ENCODE measurements around the gene ACSL5. TPM values are rescaled to one million over a fixed set of nuclear protein-coding genes. Genes with fewer than 3 reads are reported as not detected.
"Not testable (repeated sequence)": the region's sequence is repeated elsewhere in the genome, so short reads cannot be mapped to it uniquely, and the experiment has no call there.

Gene ACSL5
- total RNA-seq, 2 experiments from 2014 or later, result 55.8 to 59.5 TPM

DNA sequence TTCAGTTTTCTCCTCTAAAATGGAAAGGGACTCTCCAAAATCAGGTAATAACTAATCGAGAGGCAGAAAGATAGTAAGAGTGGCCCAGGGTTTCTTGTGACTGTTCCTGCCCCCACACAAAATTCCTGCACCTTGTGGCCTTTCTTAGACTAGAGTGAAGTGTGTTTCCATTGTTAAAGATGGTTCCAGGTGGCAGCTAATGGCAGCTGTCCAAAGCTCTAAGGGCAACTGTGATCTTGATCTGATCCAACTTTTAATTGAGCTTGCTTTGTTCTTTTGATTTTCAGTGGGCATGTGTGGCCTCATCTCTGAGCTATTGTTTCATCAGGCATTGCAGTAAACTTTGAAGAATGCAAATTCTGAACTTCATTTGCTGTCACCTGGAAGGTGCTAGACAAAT is 19.4 kb downstream of the ACSL5 start:
- Mint-ChIP-seq H3K36me3 (peaks cover 8% of the 10 kb centered on the region), H3K4me1 (peaks cover 21% of the 10 kb centered on the region), H3K9me3 (no peaks in the 10 kb centered on the region), H3K4me3 (no peak overlapping the region), H3K27ac (no peak overlapping the region), H3K27me3 (no peaks in the 10 kb centered on the region)
- POLR2A ChIA-PET, result interaction anchor here (2.0 kb wide), 1 partner anchor 17 kb away, joined by 6 read pairs; no protein-coding TSS in a partner anchor
- no peak for DNase-seq
- ATAC-seq (ENCODE audit: low read depth), result no peak

DNA sequence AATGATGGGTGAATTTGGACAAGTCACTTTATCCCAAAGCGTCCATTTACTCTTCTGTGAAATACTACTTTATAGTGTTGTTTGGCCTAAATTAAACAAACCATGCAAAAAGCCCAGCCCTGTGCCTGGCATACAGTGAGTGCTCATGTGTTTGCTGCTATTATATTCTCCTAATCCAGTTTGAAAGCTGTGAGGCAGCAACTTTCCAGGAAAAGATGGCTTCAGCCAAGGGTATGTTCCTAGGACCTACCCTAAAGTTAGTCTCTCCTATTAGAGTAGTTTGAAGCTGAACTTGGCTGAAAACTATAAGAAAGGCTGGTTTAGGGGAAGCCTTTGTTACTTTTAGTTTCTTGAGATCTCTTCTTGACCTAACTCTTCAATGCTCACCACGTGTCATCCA is 19.9 kb downstream of the ACSL5 start:
- Mint-ChIP-seq H3K27ac (no peak overlapping the region), H3K27me3 (no peaks in the 10 kb centered on the region), H3K4me3 (no peak overlapping the region), H3K36me3 (peaks cover 10% of the 10 kb centered on the region), H3K9me3 (no peaks in the 10 kb centered on the region), H3K4me1 (peaks cover 18% of the 10 kb centered on the region)
- ATAC-seq (ENCODE audit: low read depth) (no peak), DNase-seq (no peak)
- POLR2A ChIA-PET, result interaction anchor here (2.0 kb wide), 1 partner anchor 18 kb away, joined by 6 read pairs; no protein-coding TSS in a partner anchor

- Mint-ChIP-seq H3K27me3 (no peaks in the 10 kb centered on the region), H3K9me3 (no peaks in the 10 kb centered on the region), H3K27ac (no peak overlapping the region), H3K4me3 (no peak overlapping the region), H3K36me3 (peaks cover 13% of the 10 kb centered on the region), H3K4me1 (peaks cover 13% of the 10 kb centered on the region)
- DNase-seq, result no peak
- ATAC-seq (ENCODE audit: low read depth), result no peak
- POLR2A ChIA-PET, result interaction anchor here (2.0 kb wide), 1 partner anchor 18 kb away, joined by 6 read pairs; no protein-coding TSS in a partner anchor
Measured at GRCh38 chr10:112394475-112394875, 20.6 kb downstream of the ACSL5 start.

DNA sequence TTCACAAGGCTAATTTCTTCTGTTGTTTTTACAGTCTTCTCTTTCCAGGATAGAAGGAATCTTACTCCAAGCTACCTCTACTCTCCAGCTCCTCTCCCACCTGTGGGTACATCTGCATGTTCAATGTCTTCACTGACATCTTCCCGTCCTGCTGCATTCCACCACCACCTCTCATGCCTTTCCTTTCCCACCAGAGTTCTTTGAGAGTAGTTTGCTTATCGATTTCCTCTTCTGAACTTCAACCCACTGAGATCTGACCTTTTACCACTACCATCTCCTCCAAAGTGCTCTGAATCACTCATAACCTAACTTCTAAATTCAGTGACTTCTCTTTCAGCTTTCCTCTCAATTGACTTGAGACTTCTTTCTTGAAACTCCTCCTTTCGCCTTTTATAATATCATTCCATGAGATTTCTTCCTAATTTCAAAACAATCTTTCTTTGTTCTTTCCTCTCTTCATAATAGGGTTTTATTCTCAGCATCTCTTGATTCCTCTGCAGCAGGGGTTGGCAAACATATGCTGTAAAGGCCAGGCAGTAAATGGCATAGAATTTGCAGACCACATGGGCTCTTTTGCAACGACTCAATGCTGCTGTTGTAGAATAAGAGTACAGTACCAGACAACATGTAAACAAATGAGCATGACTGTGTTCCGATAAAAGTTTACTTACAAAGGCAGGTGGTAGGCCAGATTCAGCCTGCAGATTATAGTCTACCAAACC is 22.1 kb downstream of the ACSL5 start:
- ATAC-seq (ENCODE audit: low read depth), result no peak
- DNase-seq, result no peak
- no peak overlapping the region for H3K4me3 Mint-ChIP-seq
- H3K27ac Mint-ChIP-seq, result no peak overlapping the region
- no peaks in the 10 kb centered on the region for H3K27me3 Mint-ChIP-seq
- H3K36me3 Mint-ChIP-seq, result peaks cover 19% of the 10 kb centered on the region
- POLR2A ChIA-PET, result no interaction called here
- H3K9me3 Mint-ChIP-seq, result no peaks in the 10 kb centered on the region
- H3K4me1 Mint-ChIP-seq, result peaks cover 7% of the 10 kb centered on the region

DNA sequence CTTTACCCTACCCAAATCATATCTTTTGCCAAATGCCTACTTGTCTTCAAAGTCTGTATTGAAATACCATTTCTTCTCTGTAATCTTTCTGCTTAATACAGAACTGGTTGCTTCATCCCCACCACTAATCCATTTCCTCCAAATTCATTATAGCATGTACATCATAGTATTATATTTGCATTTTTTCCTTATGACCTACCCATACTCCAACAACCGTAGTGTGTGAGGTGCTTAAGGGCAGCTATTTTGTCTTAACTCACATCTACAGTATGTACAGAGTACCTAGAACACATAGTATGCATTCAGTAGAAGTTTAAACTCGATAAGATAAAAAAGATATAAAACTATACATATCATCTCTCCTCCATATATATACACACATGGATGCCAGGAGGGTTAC is 23.7 kb downstream of the ACSL5 start:
- DNase-seq (no peak), ATAC-seq (ENCODE audit: low read depth) (no peak)
- H3K27ac Mint-ChIP-seq, result no peak overlapping the region
- no peak overlapping the region for H3K4me3 Mint-ChIP-seq
- POLR2A ChIA-PET, result no interaction called here
- no peaks in the 10 kb centered on the region for H3K9me3 Mint-ChIP-seq
- no peaks in the 10 kb centered on the region for H3K27me3 Mint-ChIP-seq
- H3K4me1 Mint-ChIP-seq, result peaks cover 4% of the 10 kb centered on the region
- H3K36me3 Mint-ChIP-seq, result peaks cover 21% of the 10 kb centered on the region

DNA sequence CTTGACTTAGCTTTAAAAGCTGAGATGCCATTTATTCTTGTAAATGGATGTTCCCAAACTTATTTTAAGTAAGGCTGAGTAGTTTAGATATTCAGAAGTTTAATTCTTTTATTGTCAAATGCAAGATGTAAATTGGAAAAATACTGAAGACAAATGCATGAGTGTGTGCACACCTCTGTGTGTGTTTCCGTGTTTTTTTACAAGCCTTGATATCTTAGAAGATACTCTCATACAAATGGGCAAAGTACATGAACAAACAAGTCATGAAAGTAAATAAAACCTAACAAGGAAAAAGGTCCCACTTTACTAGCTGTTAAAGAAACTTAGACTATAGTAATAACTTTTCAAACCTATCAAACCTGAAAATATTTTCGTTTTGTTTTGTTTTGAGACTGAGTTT is 29.0 kb downstream of the ACSL5 start:
- no peak overlapping the region for H3K4me3 Mint-ChIP-seq
- DNase-seq, result no peak
- peak overlapping the region; percentile 44 for H3K27ac Mint-ChIP-seq
- H3K4me1 Mint-ChIP-seq, result no peaks in the 10 kb centered on the region
- peaks cover 48% of the 10 kb centered on the region for H3K36me3 Mint-ChIP-seq
- H3K9me3 Mint-ChIP-seq, result no peaks in the 10 kb centered on the region
- no peak for ATAC-seq (ENCODE audit: low read depth)
- no peaks in the 10 kb centered on the region for H3K27me3 Mint-ChIP-seq
- POLR2A ChIA-PET, result no interaction called here

DNA sequence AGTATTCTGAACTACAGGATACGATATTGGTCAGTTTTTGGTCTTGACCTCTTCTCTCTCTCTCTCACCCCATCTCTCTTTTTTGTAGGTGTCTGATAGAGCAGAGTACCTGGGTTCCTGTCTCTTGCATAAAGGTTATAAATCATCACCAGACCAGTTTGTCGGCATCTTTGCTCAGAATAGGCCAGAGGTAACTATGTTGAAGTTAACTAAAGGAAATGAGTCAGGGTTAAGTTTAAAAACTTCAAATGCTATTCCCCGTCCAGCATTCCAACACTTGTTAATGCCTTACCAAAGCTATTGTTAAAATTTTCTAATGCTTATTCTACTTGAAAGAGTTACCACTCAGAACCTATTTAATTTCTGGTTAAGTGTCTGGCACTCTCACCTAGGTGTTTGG is 30.7 kb downstream of the ACSL5 start:
- Mint-ChIP-seq H3K4me1 (no peaks in the 10 kb centered on the region), H3K36me3 (peaks cover 51% of the 10 kb centered on the region), H3K27me3 (no peaks in the 10 kb centered on the region), H3K4me3 (no peak overlapping the region), H3K9me3 (no peaks in the 10 kb centered on the region), H3K27ac (no peak overlapping the region)
- DNase-seq (no peak), ATAC-seq (ENCODE audit: low read depth) (no peak)
- POLR2A ChIA-PET, result no interaction called here

DNA sequence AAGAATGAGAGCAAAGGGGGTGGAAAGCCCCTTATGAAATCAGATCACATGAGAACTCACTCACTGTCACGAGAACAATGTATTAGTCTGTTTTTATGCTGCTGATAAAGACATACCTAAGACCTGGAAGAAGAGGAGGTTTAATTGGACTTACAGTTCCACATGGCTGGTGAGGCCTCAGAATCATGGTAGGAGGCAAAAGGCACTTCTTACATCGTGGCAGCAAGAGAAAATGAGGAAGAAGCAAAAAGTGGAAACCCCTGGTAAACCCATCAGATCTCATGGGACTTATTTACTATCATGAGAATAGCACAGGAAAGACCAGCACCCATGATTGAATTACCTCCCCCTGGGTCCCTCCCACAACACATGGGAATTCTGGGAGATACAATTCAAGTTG is 32.9 kb downstream of the ACSL5 start:
- H3K9me3 Mint-ChIP-seq; DNase-seq; H3K4me1 Mint-ChIP-seq; POLR2A ChIA-PET; ATAC-seq (ENCODE audit: low read depth); H3K27me3 Mint-ChIP-seq; H3K27ac Mint-ChIP-seq; H3K4me3 Mint-ChIP-seq: not testable (repeated sequence)
- H3K36me3 Mint-ChIP-seq, result peaks cover 52% of the 10 kb centered on the region

GRCh38 chr10:112407696-112408095 is 33.8 kb downstream of the ACSL5 start:
- no peak overlapping the region for H3K4me3 Mint-ChIP-seq
- no peak for DNase-seq
- H3K9me3 Mint-ChIP-seq, result no peaks in the 10 kb centered on the region
- H3K27me3 Mint-ChIP-seq, result no peaks in the 10 kb centered on the region
- POLR2A ChIA-PET, result interaction anchor here (1.5 kb wide), 1 partner anchor 32 kb away, joined by 3 read pairs; no protein-coding TSS in a partner anchor
- no peak for ATAC-seq (ENCODE audit: low read depth)
- H3K36me3 Mint-ChIP-seq, result peaks cover 49% of the 10 kb centered on the region
- no peak overlapping the region for H3K27ac Mint-ChIP-seq
- H3K4me1 Mint-ChIP-seq, result no peaks in the 10 kb centered on the region

DNA sequence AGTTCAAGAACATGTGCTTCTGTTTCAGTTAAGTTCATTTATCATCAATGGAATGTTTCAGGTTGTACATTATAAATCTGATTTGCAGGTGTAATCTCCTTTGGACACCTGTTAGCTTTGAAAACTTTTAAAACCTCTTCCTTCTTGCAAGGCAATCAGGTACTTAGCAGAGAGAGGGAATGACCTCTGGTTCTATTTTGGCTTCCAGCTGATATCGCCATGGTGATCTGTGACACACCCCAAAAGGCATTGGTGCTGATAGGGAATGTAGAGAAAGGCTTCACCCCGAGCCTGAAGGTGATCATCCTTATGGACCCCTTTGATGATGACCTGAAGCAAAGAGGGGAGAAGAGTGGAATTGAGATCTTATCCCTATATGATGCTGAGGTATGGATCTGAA is 35.4 kb downstream of the ACSL5 start:
- DNase-seq (no peak), ATAC-seq (ENCODE audit: low read depth) (no peak)
- peaks cover 45% of the 10 kb centered on the region for H3K36me3 Mint-ChIP-seq
- no peaks in the 10 kb centered on the region for H3K9me3 Mint-ChIP-seq
- H3K27me3 Mint-ChIP-seq, result no peaks in the 10 kb centered on the region
- H3K4me1 Mint-ChIP-seq, result no peaks in the 10 kb centered on the region
- H3K4me3 Mint-ChIP-seq, result no peak overlapping the region
- POLR2A ChIA-PET, result no interaction called here
- peak overlapping the region; percentile 50 for H3K27ac Mint-ChIP-seq

DNA sequence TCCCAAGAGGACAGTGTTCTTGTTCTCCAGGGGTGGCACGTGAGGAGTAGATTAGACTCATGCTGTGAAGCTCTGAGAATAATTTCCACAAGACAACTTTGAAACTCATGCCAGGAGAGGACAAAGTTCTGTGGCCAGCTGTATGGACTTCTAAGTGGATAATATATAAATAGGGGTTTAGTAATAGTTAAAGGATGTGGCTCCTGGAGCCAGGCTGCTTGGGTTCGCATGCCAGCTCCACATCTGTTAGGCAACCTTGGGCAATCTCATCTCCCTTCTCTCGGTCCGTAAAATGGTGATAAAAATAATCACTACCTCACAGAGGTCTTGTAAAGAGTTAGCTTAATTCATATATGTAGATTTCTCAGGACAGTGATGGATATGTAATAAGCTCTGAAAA is 35.8 kb downstream of the ACSL5 start:
- Mint-ChIP-seq H3K4me3 (no peak overlapping the region), H3K9me3 (no peaks in the 10 kb centered on the region), H3K36me3 (peaks cover 44% of the 10 kb centered on the region), H3K27me3 (no peaks in the 10 kb centered on the region), H3K4me1 (no peaks in the 10 kb centered on the region), H3K27ac (no peak overlapping the region)
- POLR2A ChIA-PET, result no interaction called here
- no peak for ATAC-seq (ENCODE audit: low read depth)
- no peak for DNase-seq

GRCh38 chr10:112412696-112413095 is 38.8 kb downstream of the ACSL5 start:
- H3K27me3 Mint-ChIP-seq, result no peaks in the 10 kb centered on the region
- no peaks in the 10 kb centered on the region for H3K9me3 Mint-ChIP-seq
- ATAC-seq (ENCODE audit: low read depth) (no peak), DNase-seq (no peak)
- H3K4me3 Mint-ChIP-seq, result no peak overlapping the region
- H3K4me1 Mint-ChIP-seq, result no peaks in the 10 kb centered on the region
- H3K36me3 Mint-ChIP-seq, result peaks cover 43% of the 10 kb centered on the region
- POLR2A ChIA-PET, result interaction anchor here (1.3 kb wide), 1 partner anchor 24 kb away, joined by 3 read pairs; no protein-coding TSS in a partner anchor
- H3K27ac Mint-ChIP-seq, result no peak overlapping the region

- DNase-seq (no peak), ATAC-seq (ENCODE audit: low read depth) (no peak)
- Mint-ChIP-seq H3K9me3 (no peaks in the 10 kb centered on the region), H3K36me3 (peaks cover 24% of the 10 kb centered on the region), H3K27ac (no peak overlapping the region), H3K27me3 (no peaks in the 10 kb centered on the region), H3K4me1 (peaks cover 1% of the 10 kb centered on the region), H3K4me3 (no peak overlapping the region)
- POLR2A ChIA-PET, result no interaction called here
Measured at GRCh38 chr10:112421731-112422130, 47.8 kb downstream of the ACSL5 start.

DNA sequence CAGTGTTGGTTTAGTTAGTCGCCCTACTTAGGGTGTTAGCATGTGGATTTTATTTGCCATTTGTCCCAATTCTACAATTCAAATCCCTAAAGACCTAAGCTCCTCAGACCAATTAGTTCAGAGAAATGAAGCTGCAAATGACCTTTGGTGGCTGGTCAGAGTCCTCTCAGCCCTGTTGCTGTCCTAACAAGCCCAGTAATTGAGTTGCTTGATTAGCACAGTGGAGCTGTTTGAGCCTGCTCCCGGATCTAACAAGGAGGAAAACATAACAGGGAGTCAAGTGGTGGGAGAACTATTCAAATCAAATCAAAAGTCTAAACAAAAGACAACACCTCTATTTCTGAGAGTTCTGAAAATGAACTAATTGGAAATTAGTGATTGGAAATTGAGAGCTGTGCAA is 50.7 kb downstream of the ACSL5 start:
- ATAC-seq (ENCODE audit: low read depth), result no peak
- Mint-ChIP-seq H3K27ac (no peak overlapping the region), H3K4me1 (peaks cover 1% of the 10 kb centered on the region), H3K36me3 (peaks cover 21% of the 10 kb centered on the region), H3K27me3 (no peaks in the 10 kb centered on the region), H3K4me3 (no peak overlapping the region), H3K9me3 (no peaks in the 10 kb centered on the region)
- no peak for DNase-seq
- POLR2A ChIA-PET, result no interaction called here

All from activated naive CD8-positive, alpha-beta T cell treated with anti-CD3 and anti-CD28 coated beads, Interleukin-2, amount 10 ng/mL, durations not matched to agents 7 days and 5 days (primary cell).